OCI-LY3 (cell line): ENCODE measurements around the gene EPHA8.

Source experiments
- CTCF ChIP-seq: fragments of 200-600, 300-600 bp; sonication (generic); IDR thresholded peaks from 2 replicates; pipeline ENCODE4 v1.5.1; 2014; ENCODE audit warnings: antibody characterized with exemption, low read length, low read depth
- EZH2phosphoT487 ChIP-seq: fragments of 200-600 bp; shearing (Covaris generic); IDR thresholded peaks from 2 replicates; pipeline ENCODE4 v1.6.1; 2018; ENCODE audit warnings: antibody characterized with exemption, mixed run types, low read depth

GRCh38 chr1:22528451-22528850, 34.8 kb upstream of the EPHA8 start:
- TF ChIP-seq CTCF = no peak
- no peak for TF ChIP-seq EZH2phosphoT487
